NB4 (cell line): ENCODE measurements around the gene HOXB3.
"Not testable (repeated sequence)": the region's sequence is repeated elsewhere in the genome, so short reads cannot be mapped to it uniquely, and the experiment has no call there.

Experiments
- DNase-seq: peaks from one replicate; pipeline ENCODE4 v3.0.0; 2010; ENCODE audit warnings: low read depth
- H3K4me3 ChIP-seq: one replicate; pipeline ENCODE4 v1.5.1; 2011; ENCODE audit warnings: mild to moderate bottlenecking, low read depth, low read length, moderate library complexity
- MYC ChIP-seq: IDR thresholded peaks from 2 replicates; pipeline ENCODE4 v1.6.1; 2011; ENCODE audit warnings: low read depth, low read length
- POLR2A ChIP-seq: IDR thresholded peaks from 2 replicates; pipeline ENCODE4 v1.6.1; 2011; ENCODE audit warnings: mild to moderate bottlenecking; ENCODE audit not compliant: insufficient read length; ENCODE audit errors: extremely low read depth
- TF ChIP-seq, protein P1 (sequence below): IDR thresholded peaks from 2 replicates; pipeline ENCODE4 v1.6.1; 2011; ENCODE audit warnings: low read depth, low read length
- TF ChIP-seq, protein P2 (sequence below): IDR thresholded peaks from one replicate; pipeline ENCODE4 v1.5.1; 2012; ENCODE audit warnings: low read depth, low read length

HOXB3 gene

GRCh38 chr17:48537316-48537715 lies 52.7 kb downstream of the HOXB3 start:
- TF ChIP-seq POLR2A (no peak), MYC (no peak)
- TF ChIP-seq, protein P1, sequence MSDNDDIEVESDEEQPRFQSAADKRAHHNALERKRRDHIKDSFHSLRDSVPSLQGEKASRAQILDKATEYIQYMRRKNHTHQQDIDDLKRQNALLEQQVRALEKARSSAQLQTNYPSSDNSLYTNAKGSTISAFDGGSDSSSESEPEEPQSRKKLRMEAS: no peak
- TF ChIP-seq, protein P2, sequence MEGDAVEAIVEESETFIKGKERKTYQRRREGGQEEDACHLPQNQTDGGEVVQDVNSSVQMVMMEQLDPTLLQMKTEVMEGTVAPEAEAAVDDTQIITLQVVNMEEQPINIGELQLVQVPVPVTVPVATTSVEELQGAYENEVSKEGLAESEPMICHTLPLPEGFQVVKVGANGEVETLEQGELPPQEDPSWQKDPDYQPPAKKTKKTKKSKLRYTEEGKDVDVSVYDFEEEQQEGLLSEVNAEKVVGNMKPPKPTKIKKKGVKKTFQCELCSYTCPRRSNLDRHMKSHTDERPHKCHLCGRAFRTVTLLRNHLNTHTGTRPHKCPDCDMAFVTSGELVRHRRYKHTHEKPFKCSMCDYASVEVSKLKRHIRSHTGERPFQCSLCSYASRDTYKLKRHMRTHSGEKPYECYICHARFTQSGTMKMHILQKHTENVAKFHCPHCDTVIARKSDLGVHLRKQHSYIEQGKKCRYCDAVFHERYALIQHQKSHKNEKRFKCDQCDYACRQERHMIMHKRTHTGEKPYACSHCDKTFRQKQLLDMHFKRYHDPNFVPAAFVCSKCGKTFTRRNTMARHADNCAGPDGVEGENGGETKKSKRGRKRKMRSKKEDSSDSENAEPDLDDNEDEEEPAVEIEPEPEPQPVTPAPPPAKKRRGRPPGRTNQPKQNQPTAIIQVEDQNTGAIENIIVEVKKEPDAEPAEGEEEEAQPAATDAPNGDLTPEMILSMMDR: no peak
- DNase-seq: no peak
- no peak overlapping the region for H3K4me3 ChIP-seq

DNA sequence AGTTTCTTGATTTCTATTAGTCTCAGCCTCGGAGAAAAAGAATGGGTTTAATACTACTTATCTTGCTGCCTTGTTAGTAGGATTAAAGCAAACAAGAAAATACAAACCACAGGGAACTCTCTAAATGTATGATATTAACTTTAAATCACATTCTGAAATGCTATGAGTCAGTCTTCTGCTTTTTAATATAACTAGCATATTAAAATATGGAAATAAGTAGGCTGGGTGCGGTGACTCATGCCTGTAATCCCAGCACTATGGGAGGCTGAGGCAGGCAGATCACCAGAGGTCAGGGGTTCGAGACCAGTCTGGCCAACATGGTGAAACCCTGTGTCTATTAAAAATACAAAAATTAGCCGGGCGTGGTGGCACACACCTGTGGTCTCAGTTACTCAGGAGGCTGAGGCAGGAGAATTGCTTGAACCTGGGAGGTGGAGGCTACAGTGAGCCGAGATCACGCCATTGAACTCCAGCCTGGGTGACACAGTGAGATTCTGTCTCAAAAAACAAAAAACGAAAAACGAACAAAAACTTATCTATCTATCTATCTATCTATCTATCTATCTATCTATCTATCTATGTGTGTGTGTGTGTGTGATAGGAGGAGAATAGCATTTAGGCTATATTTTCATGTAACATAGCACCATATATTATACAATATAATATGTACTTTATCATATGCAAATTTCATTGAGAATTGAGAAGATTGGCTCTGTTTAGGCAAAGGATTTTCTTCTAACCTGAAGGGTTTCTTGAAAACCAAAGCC lies 54.1 kb downstream of the HOXB3 start:
- H3K4me3 ChIP-seq, DNase-seq: not testable (repeated sequence)

- no peak overlapping the region for H3K4me3 ChIP-seq
- TF ChIP-seq POLR2A (no peak), MYC (no peak)
- TF ChIP-seq, protein P2: no peak
- TF ChIP-seq, protein P1: no peak
- no peak for DNase-seq
Measured at GRCh38 chr17:48532261-48532660, 57.8 kb downstream of the HOXB3 start.

DNA sequence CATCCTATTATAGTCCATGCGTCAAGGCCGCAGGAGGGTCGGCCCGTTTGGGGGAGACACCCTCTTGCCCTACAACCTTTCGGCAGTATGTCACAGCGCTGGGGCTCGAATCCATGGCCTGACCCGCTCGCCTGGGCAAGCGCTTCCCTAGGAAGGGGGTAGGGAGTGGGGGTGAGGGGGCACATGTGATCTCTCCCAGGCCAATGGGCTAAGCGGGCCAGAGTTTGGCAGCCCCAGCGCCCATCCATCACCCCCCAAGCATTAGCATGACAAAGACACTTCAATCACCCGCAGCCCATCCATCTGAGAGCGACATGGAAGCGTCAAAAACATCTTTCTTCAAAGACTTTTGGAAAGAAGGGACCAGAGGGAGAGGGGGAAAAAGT lies 59.2 kb downstream of the HOXB3 start, which contains the start of gene HOXB1:
Gene HOXB1, minus strand, starts transcription at position 125 of the 386 bp plus-strand sequence. Its CDS starts 107 bp downstream, at position 18.
- no peak within 1 kb of the TSS for H3K4me3 ChIP-seq

DNA sequence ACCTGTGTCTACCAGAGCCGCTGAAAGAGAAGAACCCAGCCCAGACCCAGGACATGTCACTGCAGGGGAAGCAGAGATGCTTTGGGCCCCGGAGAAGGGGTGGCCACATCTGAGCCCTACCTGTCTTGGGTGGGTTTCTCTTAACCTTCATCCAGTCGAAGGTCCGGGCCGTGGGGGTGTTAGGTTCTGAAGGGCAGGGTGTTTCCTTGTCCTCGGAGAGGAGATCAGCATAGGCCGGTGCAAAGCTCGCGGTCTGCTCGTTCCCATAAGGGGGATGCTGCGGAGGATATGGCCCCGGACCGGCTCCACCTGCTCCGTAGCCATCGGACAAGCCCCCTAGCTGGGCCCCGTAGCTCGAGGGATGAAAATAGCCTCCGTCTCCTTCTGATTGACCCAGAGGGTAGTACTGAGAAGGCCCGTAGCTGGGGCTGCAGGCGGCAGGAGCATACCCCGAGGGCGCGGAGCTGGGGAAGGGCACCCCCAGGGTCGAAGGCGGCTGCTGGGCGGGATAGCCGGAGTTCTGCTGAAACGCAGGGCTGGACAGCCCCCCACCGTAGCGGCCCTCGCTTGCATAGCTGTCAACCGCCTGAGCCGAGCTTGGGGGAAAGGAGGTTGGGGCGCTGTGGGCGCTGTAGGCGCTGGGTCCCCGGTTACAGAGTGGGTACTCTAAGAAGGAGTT lies 59.7 kb downstream of the HOXB3 start:
- no peak for DNase-seq
- H3K4me3 ChIP-seq: no peak overlapping the region
- TF ChIP-seq POLR2A: no peak
- TF ChIP-seq MYC: no peak
- TF ChIP-seq, protein P2: no peak
- TF ChIP-seq, protein P1: no peak

More for the DNA sequence above, 59.2 kb downstream of the HOXB3 start, which contains the start of gene HOXB1:
- TF ChIP-seq MYC (no peak), POLR2A (no peak)
- TF ChIP-seq, protein P2: no peak
- TF ChIP-seq, protein P1: no peak
- DNase-seq: no peak

- DNase-seq: no peak
- TF ChIP-seq MYC: no peak
- TF ChIP-seq POLR2A: no peak
- TF ChIP-seq, protein P2: no peak
- TF ChIP-seq, protein P1: no peak
- no peak overlapping the region for H3K4me3 ChIP-seq
Measured at GRCh38 chr17:48529683-48530009, 60.4 kb downstream of the HOXB3 start.
